ENCODE data around the gene KLRC2. TPM values are rescaled to one million over a fixed set of nuclear protein-coding genes. Genes with fewer than 3 reads are reported as not detected.
"Not testable (repeated sequence)": the region's sequence is repeated elsewhere in the genome, so short reads cannot be mapped to it uniquely, and the experiment has no call there.

The KLRC2 gene
- total RNA-seq (1 to 10 TPM in 1 of 9 donors, under 1 TPM in 1, not detected in 7; 0.69 to 3.8 TPM), polyA plus RNA-seq (not detected)
- long read RNA-seq, donor 1: 0 reads
- long read RNA-seq, donor 2: 0 reads
- long read RNA-seq, donor 3: 0 reads
- long read RNA-seq, donor 4: 0 reads
- long read RNA-seq, donor 5: 0 reads
- long read RNA-seq, donor 6: 0 reads
- long read RNA-seq, donor 7: 0 reads
- long read RNA-seq, donor 8: 0 reads
- long read RNA-seq, donor 9: 0 reads
- long read RNA-seq, donor 10: 0 reads

GRCh38 chr12:10435816-10436215, at the start of gene KLRC2:
Gene KLRC2 (minus strand): TSS chr12:10436010. CDS start chr12:10435986, 24 bp downstream.
- intact Hi-C loops (cut with DNase I); H3K27ac ChIP-seq; DNase-seq; H3K27me3 ChIP-seq; H3K4me1 ChIP-seq (replicated peaks in 1 of 2); H3K4me3 ChIP-seq; H3K36me3 ChIP-seq (replicated peaks in 1 of 2); H3K9me3 ChIP-seq (replicated peaks in 1 of 3): not testable (repeated sequence)
- WGBS, 4 donors: 49 to 55% (median 51%) methylated on average over 3 of the region's 3 CpGs

GRCh38 chr12:10481901-10482300, 46.1 kb upstream of the KLRC2 start:
- H3K4me1 ChIP-seq (replicated peaks in 1 of 2); H3K36me3 ChIP-seq (replicated peaks in 1 of 2); H3K27ac ChIP-seq; H3K9me3 ChIP-seq (replicated peaks in 1 of 3); H3K27me3 ChIP-seq; DNase-seq; intact Hi-C loops (cut with DNase I); H3K4me3 ChIP-seq: not testable (repeated sequence)
- WGBS, 4 donors: 52 to 100% (median 60%) methylated on average over 1 to 2 of the region's 2 CpGs

DNA sequence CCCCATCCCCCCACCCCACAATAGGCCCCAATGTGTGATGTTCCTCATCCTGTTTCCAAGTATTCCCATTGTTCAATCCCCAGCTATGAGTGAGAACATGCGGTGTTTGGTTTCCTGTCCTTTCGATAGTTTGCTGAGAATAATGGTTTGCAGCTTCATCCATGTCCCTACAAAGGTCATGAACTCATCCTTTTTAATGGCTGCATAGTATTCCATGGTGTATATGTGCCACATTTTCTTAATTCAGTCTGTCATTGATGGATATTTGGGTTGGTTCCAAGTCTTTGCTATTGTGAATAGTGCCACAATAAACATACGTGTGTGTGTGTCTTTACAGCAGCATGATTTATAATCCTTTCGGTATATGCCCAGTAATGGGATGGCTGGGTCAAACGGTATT, 37.0 kb upstream of the KLRC2 start:
- H3K4me1 ChIP-seq (replicated peaks in 1 of 2); H3K4me3 ChIP-seq; intact Hi-C loops (cut with DNase I); H3K27me3 ChIP-seq; DNase-seq; H3K36me3 ChIP-seq (replicated peaks in 1 of 2); H3K9me3 ChIP-seq (replicated peaks in 1 of 3); H3K27ac ChIP-seq: not testable (repeated sequence)
- 81 to 91% (median 88%) methylated on average over 5 of the region's 5 CpGs for WGBS, 4 donors

DNA sequence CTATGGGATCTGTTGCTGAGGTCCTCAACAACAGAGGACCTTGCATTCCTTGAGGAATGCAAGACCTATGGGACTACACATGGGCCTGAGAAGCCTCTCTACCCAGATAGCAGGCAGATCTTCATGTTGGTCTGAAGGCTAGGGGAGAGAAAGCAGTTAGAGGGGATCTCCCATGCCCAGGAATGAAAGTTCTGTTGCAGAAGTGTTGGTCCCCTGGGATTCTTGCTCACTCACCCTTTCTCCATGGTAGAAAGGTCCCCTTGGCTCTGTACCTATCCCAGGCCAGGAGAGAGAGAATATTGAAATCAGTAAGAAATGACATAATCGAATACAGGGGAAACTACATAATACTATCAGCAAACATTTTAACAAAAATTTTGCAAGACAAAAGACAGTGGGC, 33.9 kb upstream of the KLRC2 start:
- Histone ChIP-seq H3K36me3 (replicated peaks in 1 of 2) (no peaks in the 10 kb centered on the region), H3K27me3 (no peaks in the 10 kb centered on the region), H3K4me3 (no peak overlapping the region), H3K27ac (no peak overlapping the region), H3K9me3 (replicated peaks in 1 of 3) (no peaks in the 10 kb centered on the region), H3K4me1 (replicated peaks in 1 of 2) (no peaks in the 10 kb centered on the region)
- 81 to 87% (median 83%) methylated on average over 1 of the region's 1 CpG for WGBS, 4 donors
- TF ChIP-seq POLR2A (IDR thresholded peaks at IDR 0.05): no peak
- TF ChIP-seq, protein P1, sequence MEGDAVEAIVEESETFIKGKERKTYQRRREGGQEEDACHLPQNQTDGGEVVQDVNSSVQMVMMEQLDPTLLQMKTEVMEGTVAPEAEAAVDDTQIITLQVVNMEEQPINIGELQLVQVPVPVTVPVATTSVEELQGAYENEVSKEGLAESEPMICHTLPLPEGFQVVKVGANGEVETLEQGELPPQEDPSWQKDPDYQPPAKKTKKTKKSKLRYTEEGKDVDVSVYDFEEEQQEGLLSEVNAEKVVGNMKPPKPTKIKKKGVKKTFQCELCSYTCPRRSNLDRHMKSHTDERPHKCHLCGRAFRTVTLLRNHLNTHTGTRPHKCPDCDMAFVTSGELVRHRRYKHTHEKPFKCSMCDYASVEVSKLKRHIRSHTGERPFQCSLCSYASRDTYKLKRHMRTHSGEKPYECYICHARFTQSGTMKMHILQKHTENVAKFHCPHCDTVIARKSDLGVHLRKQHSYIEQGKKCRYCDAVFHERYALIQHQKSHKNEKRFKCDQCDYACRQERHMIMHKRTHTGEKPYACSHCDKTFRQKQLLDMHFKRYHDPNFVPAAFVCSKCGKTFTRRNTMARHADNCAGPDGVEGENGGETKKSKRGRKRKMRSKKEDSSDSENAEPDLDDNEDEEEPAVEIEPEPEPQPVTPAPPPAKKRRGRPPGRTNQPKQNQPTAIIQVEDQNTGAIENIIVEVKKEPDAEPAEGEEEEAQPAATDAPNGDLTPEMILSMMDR (IDR thresholded peaks at IDR 0.05): no peak
- intact Hi-C loops (cut with DNase I): no loop called here
- no peak for DNase-seq

- Histone ChIP-seq H3K36me3 (replicated peaks in 1 of 2) (no peaks in the 10 kb centered on the region), H3K27me3 (no peaks in the 10 kb centered on the region), H3K4me1 (replicated peaks in 1 of 2) (no peaks in the 10 kb centered on the region), H3K9me3 (replicated peaks in 1 of 3) (no peaks in the 10 kb centered on the region), H3K4me3 (no peak overlapping the region), H3K27ac (no peak overlapping the region)
- TF ChIP-seq, protein P1 (IDR thresholded peaks at IDR 0.05): no peak
- TF ChIP-seq POLR2A (IDR thresholded peaks at IDR 0.05): no peak
- DNase-seq: no peak
- intact Hi-C loops (cut with DNase I): no loop called here
- 74 to 94% (median 86%) methylated on average over 4 of the region's 4 CpGs; no CpG with 5 or more reads in 1 of the 4 donors for WGBS, 4 donors
Measured at GRCh38 chr12:10466311-10466710, 30.5 kb upstream of the KLRC2 start.

DNA sequence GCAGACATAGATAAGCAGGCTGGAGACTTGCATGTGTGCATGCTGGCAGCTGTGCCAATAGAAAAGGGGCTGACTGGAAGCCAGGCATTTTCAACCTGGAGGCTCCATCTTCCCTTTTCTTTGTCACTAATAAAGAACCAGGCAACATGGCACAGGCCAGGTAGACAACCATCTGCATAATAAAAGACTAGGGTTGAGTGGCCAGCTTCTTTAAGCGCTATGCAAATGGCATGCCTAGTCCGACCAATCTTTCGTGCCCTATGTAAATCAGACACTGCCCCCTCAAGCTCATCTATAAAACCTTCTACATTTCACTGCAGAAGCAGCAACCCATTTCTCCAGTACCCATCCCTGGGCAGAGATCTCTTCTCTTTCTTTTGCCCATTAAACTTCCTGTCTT, 21.9 kb upstream of the KLRC2 start:
- H3K4me3 ChIP-seq: no peak overlapping the region
- intact Hi-C loops (cut with DNase I): no loop called here
- H3K27ac ChIP-seq: no peak overlapping the region
- DNase-seq: no peak
- 87 to 92% (median 90%) methylated on average over 3 of the region's 3 CpGs for WGBS, 4 donors
- no peaks in the 10 kb centered on the region for H3K4me1 ChIP-seq (replicated peaks in 1 of 2)
- peaks cover 0 to 12% (median 0%) of the 10 kb centered on the region in 3 donors for H3K9me3 ChIP-seq (replicated peaks in 1 of 3)
- no peaks in the 10 kb centered on the region for H3K27me3 ChIP-seq
- no peaks in the 10 kb centered on the region for H3K36me3 ChIP-seq (replicated peaks in 1 of 2)
- no peak for TF ChIP-seq POLR2A (IDR thresholded peaks at IDR 0.05)
- TF ChIP-seq, protein P1 (IDR thresholded peaks at IDR 0.05): no peak
